Osteoblast (primary cell): ENCODE data around the gene CD79A. TPM values are rescaled to one million over a fixed set of nuclear protein-coding genes. Genes with fewer than 3 reads are reported as not detected.
A peak's percentile ranks its signal among the peaks of the same experiment; 100 is the strongest.
"Not testable (repeated sequence)": the region's sequence is repeated elsewhere in the genome, so short reads cannot be mapped to it uniquely, and the experiment has no call there.

Source experiments
- DNase-seq: peaks from one replicate; pipeline ENCODE4 v3.0.0; 2011; ENCODE audit warnings: low spot score, mixed read lengths; ENCODE audit not compliant: insufficient read length; ENCODE audit errors: missing footprints
- H2AFZ ChIP-seq: 2 replicates; pipeline ENCODE4 v1.6.0; 2011; ENCODE audit warnings: mild to moderate bottlenecking, low read length
- H3K27ac ChIP-seq: 2 replicates; pipeline ENCODE4 v1.5.1; 2011; ENCODE audit warnings: mild to moderate bottlenecking, low read depth, low read length, moderate library complexity
- H3K27me3 ChIP-seq: 2 replicates; pipeline ENCODE4 v1.6.0; 2012; ENCODE audit warnings: mild to moderate bottlenecking, control low read depth, inconsistent platforms, low read length, moderate library complexity; ENCODE audit not compliant: insufficient read depth
- H3K36me3 ChIP-seq: 2 replicates; pipeline ENCODE4 v1.5.1; 2011; ENCODE audit warnings: mild to moderate bottlenecking, low read length, control low read depth, moderate library complexity; ENCODE audit not compliant: insufficient read depth
- H3K4me1 ChIP-seq: 2 replicates; pipeline ENCODE4 v1.5.1; 2011; ENCODE audit warnings: mild to moderate bottlenecking, low read length, control low read depth, moderate library complexity; ENCODE audit not compliant: insufficient read depth
- H3K4me2 ChIP-seq: 2 replicates; pipeline ENCODE4 v1.6.0; 2011; ENCODE audit warnings: mild to moderate bottlenecking, low read length; ENCODE audit not compliant: insufficient read depth
- H3K4me3 ChIP-seq: fragments of 200-600 bp; sonication (generic); 3 replicates; pipeline ENCODE4 v1.5.1; 2012; ENCODE audit warnings: mild to moderate bottlenecking, low read length, inconsistent platforms; ENCODE audit not compliant: insufficient read depth
- H3K79me2 ChIP-seq: 2 replicates; pipeline ENCODE4 v1.6.0; 2012; ENCODE audit warnings: mild to moderate bottlenecking, low read length, control low read depth, inconsistent platforms; ENCODE audit not compliant: insufficient read depth
- H3K9me3 ChIP-seq: 2 replicates; pipeline ENCODE4 v1.5.1; 2011; ENCODE audit warnings: low read depth, low read length, control low read depth
- H4K20me1 ChIP-seq: 2 replicates; pipeline ENCODE4 v1.6.0; 2012; ENCODE audit warnings: mild to moderate bottlenecking, low read length, control low read depth; ENCODE audit not compliant: insufficient read depth
- total RNA-seq: library from RNA; depleted of rRNA; stranded (reverse); fragments of >200 nt; gene quantifications from 2 replicates; pipeline ENCODE4 v1.2.3, GENCODE V29; 2012
- TF ChIP-seq, protein P1 (sequence below): IDR thresholded peaks from 2 replicates; pipeline ENCODE4 v1.5.1; 2011; ENCODE audit warnings: mild to moderate bottlenecking, low read depth, low read length, moderate library complexity; ENCODE audit errors: extremely low read depth

The CD79A gene
- total RNA-seq, 1 donor = 0.36 TPM

DNA sequence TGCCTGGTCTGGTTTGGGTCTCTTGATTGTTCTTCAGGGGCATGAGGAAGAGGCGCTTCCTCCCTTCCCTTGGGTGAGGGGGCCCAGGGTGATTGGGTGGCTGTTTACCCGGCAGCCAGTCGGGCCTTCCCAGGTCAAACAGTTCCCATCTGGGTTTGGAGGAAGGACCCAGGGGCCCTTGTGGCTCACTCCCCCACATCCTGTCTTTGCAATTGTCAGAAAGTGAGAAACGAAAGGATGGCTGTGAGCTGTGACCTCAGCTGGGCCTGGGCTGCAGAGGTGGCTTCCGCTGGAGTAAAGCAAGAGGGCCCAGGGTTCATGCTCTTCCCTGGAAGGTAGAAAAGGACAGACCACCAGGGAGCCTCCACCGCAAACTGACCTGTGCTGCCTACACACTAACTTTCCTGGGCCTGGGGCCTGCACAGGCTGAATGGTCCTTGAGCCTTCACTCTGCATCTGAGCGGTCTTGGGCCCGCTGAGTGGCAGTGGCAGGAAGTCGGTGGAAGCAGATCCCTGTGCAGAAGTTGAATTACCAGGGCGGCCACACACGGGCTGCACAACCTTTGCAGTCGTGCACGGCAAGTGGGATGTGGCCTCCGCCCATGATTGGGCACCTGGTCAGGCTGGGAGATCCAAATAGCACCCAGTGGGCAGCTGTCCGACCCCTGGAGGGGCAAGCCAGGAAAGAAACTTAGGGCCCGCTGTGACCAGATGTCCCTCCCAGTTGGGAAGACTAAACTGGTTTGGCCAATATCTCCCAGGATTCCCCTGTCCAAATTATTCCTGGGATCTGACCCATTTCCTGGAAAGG, 5.3 kb upstream of the CD79A start:
- Histone ChIP-seq H2AFZ (no peak overlapping the region), H3K27ac (no peak overlapping the region)

DNA sequence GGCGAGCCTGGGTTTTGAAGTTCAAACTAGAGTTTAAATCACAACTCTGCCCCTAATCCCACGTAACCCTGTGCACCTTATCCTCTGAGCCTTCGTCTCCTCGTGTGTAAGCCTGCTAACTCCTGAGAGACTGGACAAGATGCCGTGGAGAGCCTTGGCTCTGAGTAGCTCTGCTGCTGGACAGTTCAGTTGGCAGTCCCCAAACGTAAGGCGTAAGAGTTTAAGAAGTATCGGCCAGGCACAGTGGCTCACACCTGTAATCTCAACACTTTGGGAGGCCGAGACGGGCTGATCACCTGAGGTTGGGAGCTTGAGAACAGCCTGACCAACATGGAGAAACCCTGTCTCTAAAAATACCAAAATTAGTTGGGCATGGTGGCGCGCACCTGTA, 4.7 kb upstream of the CD79A start:
- Histone ChIP-seq H3K4me2 (no peak overlapping the region), H4K20me1 (peaks cover 44% of the 10 kb centered on the region), H3K27me3 (no peaks in the 10 kb centered on the region), H3K4me1 (no peaks in the 10 kb centered on the region), H3K79me2 (peaks cover 16% of the 10 kb centered on the region), H3K27ac (no peak overlapping the region), H2AFZ (no peak overlapping the region), H3K9me3 (no peaks in the 10 kb centered on the region), H3K4me3 (no peak overlapping the region), H3K36me3 (peaks cover 47% of the 10 kb centered on the region)
- TF ChIP-seq, protein P1, sequence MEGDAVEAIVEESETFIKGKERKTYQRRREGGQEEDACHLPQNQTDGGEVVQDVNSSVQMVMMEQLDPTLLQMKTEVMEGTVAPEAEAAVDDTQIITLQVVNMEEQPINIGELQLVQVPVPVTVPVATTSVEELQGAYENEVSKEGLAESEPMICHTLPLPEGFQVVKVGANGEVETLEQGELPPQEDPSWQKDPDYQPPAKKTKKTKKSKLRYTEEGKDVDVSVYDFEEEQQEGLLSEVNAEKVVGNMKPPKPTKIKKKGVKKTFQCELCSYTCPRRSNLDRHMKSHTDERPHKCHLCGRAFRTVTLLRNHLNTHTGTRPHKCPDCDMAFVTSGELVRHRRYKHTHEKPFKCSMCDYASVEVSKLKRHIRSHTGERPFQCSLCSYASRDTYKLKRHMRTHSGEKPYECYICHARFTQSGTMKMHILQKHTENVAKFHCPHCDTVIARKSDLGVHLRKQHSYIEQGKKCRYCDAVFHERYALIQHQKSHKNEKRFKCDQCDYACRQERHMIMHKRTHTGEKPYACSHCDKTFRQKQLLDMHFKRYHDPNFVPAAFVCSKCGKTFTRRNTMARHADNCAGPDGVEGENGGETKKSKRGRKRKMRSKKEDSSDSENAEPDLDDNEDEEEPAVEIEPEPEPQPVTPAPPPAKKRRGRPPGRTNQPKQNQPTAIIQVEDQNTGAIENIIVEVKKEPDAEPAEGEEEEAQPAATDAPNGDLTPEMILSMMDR = no peak
- no peak for DNase-seq

More for the DNA sequence above, 5.3 kb upstream of the CD79A start:
- no peak overlapping the region for H3K4me3 ChIP-seq
- no peak overlapping the region for H3K4me2 ChIP-seq
- DNase-seq = no peak
- no peaks in the 10 kb centered on the region for H3K4me1 ChIP-seq
- peaks cover 22% of the 10 kb centered on the region for H3K79me2 ChIP-seq
- TF ChIP-seq, protein P1 = no peak
- no peaks in the 10 kb centered on the region for H3K27me3 ChIP-seq
- H3K9me3 ChIP-seq = no peaks in the 10 kb centered on the region
- peaks cover 49% of the 10 kb centered on the region for H3K36me3 ChIP-seq
- peaks cover 49% of the 10 kb centered on the region for H4K20me1 ChIP-seq

DNA sequence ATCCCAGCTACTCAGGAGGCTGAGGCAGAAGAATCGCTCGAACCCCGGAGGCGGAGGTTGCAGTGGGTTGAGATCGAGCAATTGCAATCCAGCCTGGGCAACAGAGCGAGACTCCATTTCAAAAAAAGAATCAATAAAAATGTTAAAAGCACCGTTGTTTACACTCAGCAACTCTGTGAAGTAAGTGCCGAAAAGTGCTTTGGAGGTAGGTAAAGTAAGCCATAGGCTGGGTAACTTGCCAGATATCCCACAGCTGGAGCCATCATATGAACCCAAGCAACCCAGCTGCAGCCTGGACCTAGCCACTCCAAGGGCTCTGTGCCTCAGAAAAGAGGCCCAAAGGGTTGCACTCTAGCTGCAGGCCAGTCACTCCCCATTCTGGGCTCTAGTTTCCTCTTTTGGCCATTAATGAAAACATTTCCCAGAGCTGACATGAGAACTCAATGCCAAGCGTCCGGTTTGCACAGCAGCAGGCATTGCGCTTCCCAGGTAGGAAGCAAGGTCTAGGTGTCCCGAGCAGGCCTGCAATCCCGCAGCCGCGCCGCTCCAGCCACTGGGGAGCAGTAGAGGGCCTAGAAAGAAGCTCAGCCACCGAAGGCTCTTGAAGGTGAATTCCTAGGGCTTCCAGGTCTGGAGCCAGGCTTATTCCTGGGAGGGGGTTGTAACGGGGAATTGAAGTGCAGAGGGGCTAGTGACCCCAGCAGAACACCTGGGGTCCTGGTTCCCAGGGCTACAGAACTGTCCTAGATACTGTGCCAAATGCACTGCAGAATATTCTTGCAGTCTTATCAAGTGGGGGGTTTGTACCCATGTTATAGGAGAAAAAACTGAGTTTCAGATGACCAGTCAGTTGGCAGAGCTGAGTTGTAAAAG, 4.1 kb upstream of the CD79A start:
- H3K9me3 ChIP-seq = no peaks in the 10 kb centered on the region
- H3K4me1 ChIP-seq = no peaks in the 10 kb centered on the region
- peaks cover 41% of the 10 kb centered on the region for H3K36me3 ChIP-seq
- no peak overlapping the region for H2AFZ ChIP-seq
- DNase-seq = no peak
- no peaks in the 10 kb centered on the region for H3K27me3 ChIP-seq
- peaks cover 10% of the 10 kb centered on the region for H3K79me2 ChIP-seq
- TF ChIP-seq, protein P1 = peak; percentile 66
- H3K4me3 ChIP-seq = no peak overlapping the region
- H3K4me2 ChIP-seq = no peak overlapping the region
- no peak overlapping the region for H3K27ac ChIP-seq
- H4K20me1 ChIP-seq = peaks cover 38% of the 10 kb centered on the region

DNA sequence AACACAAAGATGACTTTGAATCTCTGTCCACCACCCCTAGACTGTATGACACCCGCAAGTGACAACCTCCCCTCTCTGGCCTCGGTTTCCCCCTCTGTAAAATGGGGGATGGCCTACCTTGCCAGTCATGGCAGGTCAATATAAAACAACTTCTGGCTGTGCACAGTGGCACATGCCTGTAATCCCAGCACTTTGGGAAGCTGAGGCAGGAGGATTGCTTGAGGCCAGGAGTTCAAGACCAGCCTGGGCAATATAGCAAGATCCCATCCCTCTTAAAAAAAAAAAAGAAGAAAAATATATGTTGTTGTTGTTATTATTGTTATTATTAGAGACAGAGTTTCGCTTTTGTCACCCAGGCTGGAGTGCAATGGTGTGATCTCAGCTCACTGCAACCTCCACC, 1.1 kb upstream of the CD79A start:
- not testable (repeated sequence) for H3K4me1 ChIP-seq, H3K27me3 ChIP-seq, H3K4me2 ChIP-seq, DNase-seq, H2AFZ ChIP-seq, H3K4me3 ChIP-seq, H3K79me2 ChIP-seq, H3K27ac ChIP-seq, H3K9me3 ChIP-seq
- peaks cover 13% of the 10 kb centered on the region for H3K36me3 ChIP-seq
- peaks cover 13% of the 10 kb centered on the region for H4K20me1 ChIP-seq
